Measurements from ENCODE around the gene ZNF763.
"Not testable (repeated sequence)": the region's sequence is repeated elsewhere in the genome, so short reads cannot be mapped to it uniquely, and the experiment has no call there.

ZNF763 gene

GRCh38 chr19:11964858-11965645 lies at the start of gene ZNF763:
Gene ZNF763 (plus strand): TSS chr19:11965040. CDS start chr19:11965209, 169 bp downstream.
- peak; percentile 93 for DNase-seq

- no peak for DNase-seq
Observed at GRCh38 chr19:11921852-11922495, 42.9 kb upstream of the ZNF763 start.

GRCh38 chr19:11924886-11925650 lies 39.8 kb upstream of the ZNF763 start, which contains the start of gene ZNF700:
Gene ZNF700 (plus strand): TSS chr19:11925107. CDS start chr19:11925211, 104 bp downstream.
- peak; percentile 96 for DNase-seq

GRCh38 chr19:11925651-11926187 lies 39.1 kb upstream of the ZNF763 start:
- not testable (repeated sequence) for DNase-seq

GRCh38 chr19:11927227-11927626 lies 37.6 kb upstream of the ZNF763 start:
- no peak for DNase-seq

- no peak for DNase-seq
Observed at GRCh38 chr19:11931051-11931450, 33.8 kb upstream of the ZNF763 start.

GRCh38 chr19:11931513-11931912 lies 33.3 kb upstream of the ZNF763 start:
- no peak for DNase-seq

- not testable (repeated sequence) for DNase-seq
Observed at GRCh38 chr19:11935829-11936228, 29.0 kb upstream of the ZNF763 start.

GRCh38 chr19:11938383-11938782 lies 26.5 kb upstream of the ZNF763 start:
- DNase-seq, result not testable (repeated sequence)

- DNase-seq, result not testable (repeated sequence)
Observed at GRCh38 chr19:11941361-11941887, 23.4 kb upstream of the ZNF763 start.

GRCh38 chr19:11942008-11942842 lies 22.6 kb upstream of the ZNF763 start:
- no peak for DNase-seq

- no peak for DNase-seq
Observed at GRCh38 chr19:11942843-11943108, 22.1 kb upstream of the ZNF763 start.

GRCh38 chr19:11944656-11945055 lies 20.2 kb upstream of the ZNF763 start:
- DNase-seq, result no peak

- no peak for DNase-seq
Observed at GRCh38 chr19:11948646-11949045, 16.2 kb upstream of the ZNF763 start.

GRCh38 chr19:11949201-11949600 lies 15.6 kb upstream of the ZNF763 start:
- DNase-seq, result no peak

- not testable (repeated sequence) for DNase-seq
Observed at GRCh38 chr19:11949614-11950080, 15.2 kb upstream of the ZNF763 start.

- no peak for DNase-seq
Observed at GRCh38 chr19:11950312-11950711, 14.5 kb upstream of the ZNF763 start.

GRCh38 chr19:11963566-11964355 lies 1.1 kb upstream of the ZNF763 start:
- peak; percentile 92 for DNase-seq

GRCh38 chr19:11964496-11964857 lies 363 bp upstream of the ZNF763 start:
- DNase-seq, result no peak

GRCh38 chr19:11970174-11970573 lies 5.3 kb downstream of the ZNF763 start:
- DNase-seq, result no peak

GRCh38 chr19:11971041-11971440 lies 6.2 kb downstream of the ZNF763 start:
- DNase-seq, result no peak

All from femur (tissue), 1 donor.